ENCODE results near the gene ZNRD2.

ZNRD2 gene

DNA sequence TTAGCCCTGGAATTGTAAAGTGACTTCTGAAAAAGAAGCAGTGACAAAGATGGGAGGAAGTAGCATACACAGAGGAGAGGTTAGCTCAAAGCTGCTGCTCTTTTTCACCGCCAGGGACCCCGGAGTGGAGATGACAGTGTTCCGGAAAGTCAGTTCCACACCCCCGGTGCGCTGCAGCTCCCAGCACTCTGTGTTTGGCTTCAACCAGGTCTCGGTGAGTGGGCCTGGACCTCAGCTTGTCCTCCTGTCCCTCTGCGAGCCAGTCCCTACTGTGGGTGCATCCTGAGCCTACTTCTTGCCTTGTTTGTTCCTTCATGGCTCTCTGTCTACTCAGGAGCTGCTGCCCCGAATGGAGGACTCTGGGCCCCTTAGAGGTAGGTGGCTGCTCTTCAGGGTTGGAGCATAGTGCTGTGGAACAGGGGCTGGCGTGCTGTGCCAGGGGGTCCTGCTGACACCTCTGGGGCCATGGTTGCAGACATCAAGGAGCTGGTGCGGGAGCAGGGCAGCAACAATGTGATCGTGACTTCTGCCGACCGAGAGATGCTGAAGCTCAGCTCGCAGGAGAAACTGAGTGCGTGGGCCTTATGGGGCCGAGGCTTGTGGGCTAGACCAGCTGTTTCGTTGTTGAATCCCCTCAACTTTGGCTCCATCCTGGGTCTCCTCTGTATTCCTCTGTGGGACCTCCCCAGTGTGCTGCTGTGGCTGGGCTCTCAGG, 47.0 kb downstream of the ZNRD2 start:
- ATAC-seq (replicated peaks) (no peak), DNase-seq (no peak)
- Mint-ChIP-seq H3K27ac (peak overlapping the region; percentile 93), H3K27me3 (no peaks in the 10 kb centered on the region), H3K36me3 (peaks cover 27 to 58% of the 10 kb centered on the region in 2 donors), H3K4me3 (peak overlapping the region; percentile 85 to 90), H3K4me1 (peaks cover 22 to 45% of the 10 kb centered on the region in 2 donors), H3K9me3 (no peaks in the 10 kb centered on the region)

- peaks cover 31 to 56% of the 10 kb centered on the region in 2 donors for H3K36me3 Mint-ChIP-seq
- DNase-seq (no peak), ATAC-seq (replicated peaks) (no peak)
- peaks cover 14 to 37% of the 10 kb centered on the region in 2 donors for H3K4me1 Mint-ChIP-seq
- H3K4me3 Mint-ChIP-seq = peak overlapping the region in 1 of 2 donors; percentile 32
- H3K27me3 Mint-ChIP-seq = no peaks in the 10 kb centered on the region
- no peak overlapping the region for H3K27ac Mint-ChIP-seq
- H3K9me3 Mint-ChIP-seq = no peaks in the 10 kb centered on the region
Observed at GRCh38 chr11:65617990-65618751, 47.9 kb downstream of the ZNRD2 start.

- H3K27ac Mint-ChIP-seq = no peak overlapping the region
- DNase-seq (no peak), ATAC-seq (replicated peaks) (no peak)
- no peaks in the 10 kb centered on the region for H3K9me3 Mint-ChIP-seq
- no peak overlapping the region for H3K4me3 Mint-ChIP-seq
- H3K4me1 Mint-ChIP-seq = peaks cover 12 to 32% of the 10 kb centered on the region in 2 donors
- H3K27me3 Mint-ChIP-seq = no peaks in the 10 kb centered on the region
- H3K36me3 Mint-ChIP-seq = peaks cover 34 to 51% of the 10 kb centered on the region in 2 donors
Observed at GRCh38 chr11:65618763-65619162, 48.5 kb downstream of the ZNRD2 start.

- Mint-ChIP-seq H3K36me3 (peaks cover 38 to 50% of the 10 kb centered on the region in 2 donors), H3K4me3 (no peak overlapping the region)
Observed at GRCh38 chr11:65619281-65619928, 49.1 kb downstream of the ZNRD2 start.

GRCh38 chr11:65620666-65621065, 50.4 kb downstream of the ZNRD2 start:
- Mint-ChIP-seq H3K4me3 (no peak overlapping the region), H3K36me3 (peaks cover 46 to 59% of the 10 kb centered on the region in 2 donors), H3K27ac (no peak overlapping the region), H3K4me1 (peaks cover 18 to 45% of the 10 kb centered on the region in 2 donors), H3K27me3 (no peaks in the 10 kb centered on the region), H3K9me3 (no peaks in the 10 kb centered on the region)
- no peak for DNase-seq
- ATAC-seq (replicated peaks) = no peak

More at GRCh38 chr11:65619281-65619928, 49.1 kb downstream of the ZNRD2 start:
- no peaks in the 10 kb centered on the region for H3K27me3 Mint-ChIP-seq
- ATAC-seq (replicated peaks) (no peak), DNase-seq (no peak)
- peaks cover 14 to 36% of the 10 kb centered on the region in 2 donors for H3K4me1 Mint-ChIP-seq
- no peak overlapping the region for H3K27ac Mint-ChIP-seq
- no peaks in the 10 kb centered on the region for H3K9me3 Mint-ChIP-seq

DNA sequence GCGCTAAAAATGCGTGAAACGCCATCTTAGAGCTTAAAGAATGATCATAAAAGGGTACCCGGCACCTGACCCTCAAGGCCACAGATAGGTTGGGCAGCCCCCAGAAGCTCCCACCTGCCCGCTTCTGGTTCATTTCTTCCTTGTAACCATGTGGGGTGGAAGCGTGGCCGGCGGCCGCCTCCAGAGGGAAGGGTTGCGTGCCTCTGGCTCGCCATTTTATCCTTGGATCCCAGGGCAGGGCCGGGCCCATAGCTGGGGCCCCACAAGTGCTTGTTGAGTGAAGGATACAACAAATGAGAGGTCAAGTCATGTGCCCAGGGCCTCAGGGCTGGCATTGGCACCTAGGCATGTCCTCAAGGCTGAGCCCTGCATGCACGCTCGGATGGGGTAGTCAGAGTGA, 51.2 kb downstream of the ZNRD2 start:
- ATAC-seq (replicated peaks) (no peak), DNase-seq (no peak)
- Mint-ChIP-seq H3K9me3 (no peaks in the 10 kb centered on the region), H3K36me3 (peaks cover 49 to 61% of the 10 kb centered on the region in 2 donors), H3K27me3 (no peaks in the 10 kb centered on the region), H3K4me1 (peaks cover 23 to 50% of the 10 kb centered on the region in 2 donors), H3K4me3 (no peak overlapping the region), H3K27ac (peak overlapping the region; percentile 37)
